ENCODE results near the gene TRIM27. TPM values are rescaled to one million over a fixed set of nuclear protein-coding genes. Genes with fewer than 3 reads are reported as not detected.
"Not testable (repeated sequence)": the region's sequence is repeated elsewhere in the genome, so short reads cannot be mapped to it uniquely, and the experiment has no call there.

Gene TRIM27
- total RNA-seq, 1 experiment from 2014 or later: 79.8 TPM

GRCh38 chr6:28929887-28930620 lies 6.3 kb upstream of the TRIM27 start:
- H3K4me1 Mint-ChIP-seq: 0 out of 2 replicates have a peak, but pooled peaks cover 3% of the 10 kb centered on the region
- H3K36me3 Mint-ChIP-seq: no peaks in the 10 kb centered on the region
- ChIA-PET CTCF (no interaction called here), POLR2A (interaction anchor here (1.0 kb wide), 1 partner anchor 208 kb away, joined by 4 read pairs; no protein-coding TSS in a partner anchor)
- no peaks in the 10 kb centered on the region for H3K27me3 Mint-ChIP-seq (ENCODE audit: low read depth)
- no peak for DNase-seq (ENCODE audit: low spot score)
- H3K27ac Mint-ChIP-seq: no peak overlapping the region
- H3K9me3 Mint-ChIP-seq: no peaks in the 10 kb centered on the region
- TF ChIP-seq, protein P1, sequence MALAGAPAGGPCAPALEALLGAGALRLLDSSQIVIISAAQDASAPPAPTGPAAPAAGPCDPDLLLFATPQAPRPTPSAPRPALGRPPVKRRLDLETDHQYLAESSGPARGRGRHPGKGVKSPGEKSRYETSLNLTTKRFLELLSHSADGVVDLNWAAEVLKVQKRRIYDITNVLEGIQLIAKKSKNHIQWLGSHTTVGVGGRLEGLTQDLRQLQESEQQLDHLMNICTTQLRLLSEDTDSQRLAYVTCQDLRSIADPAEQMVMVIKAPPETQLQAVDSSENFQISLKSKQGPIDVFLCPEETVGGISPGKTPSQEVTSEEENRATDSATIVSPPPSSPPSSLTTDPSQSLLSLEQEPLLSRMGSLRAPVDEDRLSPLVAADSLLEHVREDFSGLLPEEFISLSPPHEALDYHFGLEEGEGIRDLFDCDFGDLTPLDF (CRISPR knock-in tag; IDR thresholded peaks at IDR 0.05): no peak
- TF ChIP-seq, protein P2, sequence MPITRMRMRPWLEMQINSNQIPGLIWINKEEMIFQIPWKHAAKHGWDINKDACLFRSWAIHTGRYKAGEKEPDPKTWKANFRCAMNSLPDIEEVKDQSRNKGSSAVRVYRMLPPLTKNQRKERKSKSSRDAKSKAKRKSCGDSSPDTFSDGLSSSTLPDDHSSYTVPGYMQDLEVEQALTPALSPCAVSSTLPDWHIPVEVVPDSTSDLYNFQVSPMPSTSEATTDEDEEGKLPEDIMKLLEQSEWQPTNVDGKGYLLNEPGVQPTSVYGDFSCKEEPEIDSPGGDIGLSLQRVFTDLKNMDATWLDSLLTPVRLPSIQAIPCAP (CRISPR knock-in tag; IDR thresholded peaks at IDR 0.05): no peak
- H3K4me3 Mint-ChIP-seq: no peak overlapping the region
- ATAC-seq: no peak

GRCh38 chr6:28929339-28929738 lies 5.6 kb upstream of the TRIM27 start:
- H3K4me3 Mint-ChIP-seq; ATAC-seq; H3K36me3 Mint-ChIP-seq; H3K27ac Mint-ChIP-seq; H3K9me3 Mint-ChIP-seq; H3K27me3 Mint-ChIP-seq (ENCODE audit: low read depth); POLR2A ChIA-PET; CTCF ChIA-PET; H3K4me1 Mint-ChIP-seq; DNase-seq (ENCODE audit: low spot score): not testable (repeated sequence)

GRCh38 chr6:28927846-28928245 lies 4.1 kb upstream of the TRIM27 start:
- ChIA-PET CTCF (no interaction called here), POLR2A (interaction anchor here (0.5 kb wide), 1 partner anchor 1712 kb away, joined by 4 read pairs; no protein-coding TSS in a partner anchor)
- Mint-ChIP-seq H3K36me3 (no peaks in the 10 kb centered on the region; the same call in 1 of the 2 replicates), H3K27ac (no peak overlapping the region), H3K9me3 (no peaks in the 10 kb centered on the region), H3K4me1 (peaks cover 7% of the 10 kb centered on the region), H3K4me3 (no peak overlapping the region), H3K27me3 (ENCODE audit: low read depth) (no peaks in the 10 kb centered on the region)
- no peak for DNase-seq (ENCODE audit: low spot score)
- TF ChIP-seq TEAD4 (CRISPR knock-in tag; IDR thresholded peaks at IDR 0.05) (no peak), ZNF317 (CRISPR knock-in tag; IDR thresholded peaks at IDR 0.05; ENCODE audit: borderline replicate concordance, low read depth) (no peak), SMAD4 (CRISPR knock-in tag; IDR thresholded peaks at IDR 0.05) (no peak), NR2C2 (CRISPR knock-in tag; IDR thresholded peaks at IDR 0.05) (no peak), ZNF423 (CRISPR knock-in tag; IDR thresholded peaks at IDR 0.05) (no peak), CBFB (CRISPR knock-in tag; IDR thresholded peaks at IDR 0.05; ENCODE audit: low read depth) (no peak), CREB1 (CRISPR knock-in tag; IDR thresholded peaks at IDR 0.05) (no peak)
- TF ChIP-seq, protein P3, sequence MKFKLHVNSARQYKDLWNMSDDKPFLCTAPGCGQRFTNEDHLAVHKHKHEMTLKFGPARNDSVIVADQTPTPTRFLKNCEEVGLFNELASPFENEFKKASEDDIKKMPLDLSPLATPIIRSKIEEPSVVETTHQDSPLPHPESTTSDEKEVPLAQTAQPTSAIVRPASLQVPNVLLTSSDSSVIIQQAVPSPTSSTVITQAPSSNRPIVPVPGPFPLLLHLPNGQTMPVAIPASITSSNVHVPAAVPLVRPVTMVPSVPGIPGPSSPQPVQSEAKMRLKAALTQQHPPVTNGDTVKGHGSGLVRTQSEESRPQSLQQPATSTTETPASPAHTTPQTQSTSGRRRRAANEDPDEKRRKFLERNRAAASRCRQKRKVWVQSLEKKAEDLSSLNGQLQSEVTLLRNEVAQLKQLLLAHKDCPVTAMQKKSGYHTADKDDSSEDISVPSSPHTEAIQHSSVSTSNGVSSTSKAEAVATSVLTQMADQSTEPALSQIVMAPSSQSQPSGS (CRISPR knock-in tag; IDR thresholded peaks at IDR 0.05; ENCODE audit: borderline replicate concordance, low read depth): no peak
- TF ChIP-seq, protein P4, sequence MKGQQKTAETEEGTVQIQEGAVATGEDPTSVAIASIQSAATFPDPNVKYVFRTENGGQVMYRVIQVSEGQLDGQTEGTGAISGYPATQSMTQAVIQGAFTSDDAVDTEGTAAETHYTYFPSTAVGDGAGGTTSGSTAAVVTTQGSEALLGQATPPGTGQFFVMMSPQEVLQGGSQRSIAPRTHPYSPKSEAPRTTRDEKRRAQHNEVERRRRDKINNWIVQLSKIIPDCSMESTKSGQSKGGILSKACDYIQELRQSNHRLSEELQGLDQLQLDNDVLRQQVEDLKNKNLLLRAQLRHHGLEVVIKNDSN (CRISPR knock-in tag; IDR thresholded peaks at IDR 0.05): no peak
- ATAC-seq: no peak

DNA sequence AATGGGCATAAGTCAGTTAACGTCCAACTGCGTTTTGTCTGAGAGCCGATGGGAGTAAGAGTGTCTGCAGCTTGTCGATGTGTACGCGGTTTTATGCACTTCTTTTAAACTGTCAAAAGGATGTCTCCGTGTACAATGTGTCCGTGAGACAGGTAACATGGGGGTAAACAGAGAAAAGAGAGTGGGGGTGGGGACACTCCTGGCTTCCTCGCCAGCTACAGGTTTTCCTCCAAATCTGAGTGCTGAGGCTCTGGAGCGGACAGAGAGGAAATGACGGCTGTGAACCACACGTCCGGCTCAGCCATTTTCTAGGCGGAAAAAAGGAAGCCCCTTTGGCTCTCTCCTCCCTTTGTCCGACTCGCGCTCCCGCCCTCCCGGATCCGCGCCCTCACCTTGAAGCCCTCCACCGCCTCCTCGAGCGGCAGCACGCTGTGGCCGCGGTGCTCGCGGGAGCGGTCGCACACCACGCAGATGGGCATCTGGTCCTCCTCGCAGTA lies 916 bp downstream of the TRIM27 start:
- TF ChIP-seq, protein P1 (CRISPR knock-in tag; IDR thresholded peaks at IDR 0.05): no peak
- TF ChIP-seq TEAD1 (CRISPR knock-in tag; IDR thresholded peaks at IDR 0.05) (0 out of 2 replicates have a peak, but pooled peaks have one; percentile 16), ZNF263 (CRISPR knock-in tag; IDR thresholded peaks at IDR 0.05; ENCODE audit: low read depth) (no peak), CBFB (CRISPR knock-in tag; IDR thresholded peaks at IDR 0.05; ENCODE audit: low read depth) (no peak), OVOL2 (CRISPR knock-in tag; IDR thresholded peaks at IDR 0.05; ENCODE audit: borderline replicate concordance) (no peak), ATF1 (CRISPR knock-in tag; IDR thresholded peaks at IDR 0.05) (no peak; the same call in 1 of the 2 replicates)
- TF ChIP-seq, protein P5, sequence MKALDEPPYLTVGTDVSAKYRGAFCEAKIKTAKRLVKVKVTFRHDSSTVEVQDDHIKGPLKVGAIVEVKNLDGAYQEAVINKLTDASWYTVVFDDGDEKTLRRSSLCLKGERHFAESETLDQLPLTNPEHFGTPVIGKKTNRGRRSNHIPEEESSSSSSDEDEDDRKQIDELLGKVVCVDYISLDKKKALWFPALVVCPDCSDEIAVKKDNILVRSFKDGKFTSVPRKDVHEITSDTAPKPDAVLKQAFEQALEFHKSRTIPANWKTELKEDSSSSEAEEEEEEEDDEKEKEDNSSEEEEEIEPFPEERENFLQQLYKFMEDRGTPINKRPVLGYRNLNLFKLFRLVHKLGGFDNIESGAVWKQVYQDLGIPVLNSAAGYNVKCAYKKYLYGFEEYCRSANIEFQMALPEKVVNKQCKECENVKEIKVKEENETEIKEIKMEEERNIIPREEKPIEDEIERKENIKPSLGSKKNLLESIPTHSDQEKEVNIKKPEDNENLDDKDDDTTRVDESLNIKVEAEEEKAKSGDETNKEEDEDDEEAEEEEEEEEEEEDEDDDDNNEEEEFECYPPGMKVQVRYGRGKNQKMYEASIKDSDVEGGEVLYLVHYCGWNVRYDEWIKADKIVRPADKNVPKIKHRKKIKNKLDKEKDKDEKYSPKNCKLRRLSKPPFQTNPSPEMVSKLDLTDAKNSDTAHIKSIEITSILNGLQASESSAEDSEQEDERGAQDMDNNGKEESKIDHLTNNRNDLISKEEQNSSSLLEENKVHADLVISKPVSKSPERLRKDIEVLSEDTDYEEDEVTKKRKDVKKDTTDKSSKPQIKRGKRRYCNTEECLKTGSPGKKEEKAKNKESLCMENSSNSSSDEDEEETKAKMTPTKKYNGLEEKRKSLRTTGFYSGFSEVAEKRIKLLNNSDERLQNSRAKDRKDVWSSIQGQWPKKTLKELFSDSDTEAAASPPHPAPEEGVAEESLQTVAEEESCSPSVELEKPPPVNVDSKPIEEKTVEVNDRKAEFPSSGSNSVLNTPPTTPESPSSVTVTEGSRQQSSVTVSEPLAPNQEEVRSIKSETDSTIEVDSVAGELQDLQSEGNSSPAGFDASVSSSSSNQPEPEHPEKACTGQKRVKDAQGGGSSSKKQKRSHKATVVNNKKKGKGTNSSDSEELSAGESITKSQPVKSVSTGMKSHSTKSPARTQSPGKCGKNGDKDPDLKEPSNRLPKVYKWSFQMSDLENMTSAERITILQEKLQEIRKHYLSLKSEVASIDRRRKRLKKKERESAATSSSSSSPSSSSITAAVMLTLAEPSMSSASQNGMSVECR (CRISPR knock-in tag; IDR thresholded peaks at IDR 0.05; ENCODE audit: borderline replicate concordance): 0 out of 2 replicates have a peak, but pooled peaks have one; percentile 78
- no peak for DNase-seq (ENCODE audit: low spot score)
- Mint-ChIP-seq H3K4me3 (peak overlapping the region; percentile 82), H3K27ac (peak overlapping the region; percentile 88), H3K4me1 (peaks cover 20% of the 10 kb centered on the region), H3K36me3 (peaks cover 45% of the 10 kb centered on the region), H3K27me3 (ENCODE audit: low read depth) (no peaks in the 10 kb centered on the region), H3K9me3 (no peaks in the 10 kb centered on the region)
- CTCF ChIA-PET: interaction anchor here (1.1 to 1.8 kb wide), 3 partner anchors 27 to 93 kb away, joined by 4 to 12 read pairs (median 10); no protein-coding TSS in a partner anchor
- peak; percentile 5 for ATAC-seq
- POLR2A ChIA-PET: interaction anchor here (0.6 to 1.9 kb wide), 5 partner anchors 18 to 180 kb away, joined by 3 to 14 read pairs (median 4); no protein-coding TSS in a partner anchor
